ENCODE measurements around the gene SMOC2.

DNA sequence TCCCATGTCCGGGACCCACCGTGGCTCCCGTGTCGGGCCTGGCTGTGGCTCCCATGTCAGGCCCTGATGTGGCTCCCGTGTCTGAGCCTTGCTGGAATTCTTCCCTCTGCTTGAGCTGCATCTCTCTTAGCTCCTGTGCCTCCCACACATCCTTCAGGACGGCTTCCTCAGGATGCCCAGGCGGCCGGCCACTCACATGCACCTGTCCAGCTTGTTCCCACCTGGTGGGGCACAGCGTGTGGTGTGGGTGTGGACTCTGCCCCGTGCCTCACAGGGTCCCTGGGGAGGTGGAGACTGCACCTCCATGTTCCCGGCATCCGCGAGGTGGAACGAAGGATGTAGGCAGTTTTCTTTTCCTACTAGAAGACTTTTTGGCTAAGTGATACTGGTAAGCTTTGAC is 170.7 kb downstream of the SMOC2 start:
- TF ChIP-seq, protein P1, sequence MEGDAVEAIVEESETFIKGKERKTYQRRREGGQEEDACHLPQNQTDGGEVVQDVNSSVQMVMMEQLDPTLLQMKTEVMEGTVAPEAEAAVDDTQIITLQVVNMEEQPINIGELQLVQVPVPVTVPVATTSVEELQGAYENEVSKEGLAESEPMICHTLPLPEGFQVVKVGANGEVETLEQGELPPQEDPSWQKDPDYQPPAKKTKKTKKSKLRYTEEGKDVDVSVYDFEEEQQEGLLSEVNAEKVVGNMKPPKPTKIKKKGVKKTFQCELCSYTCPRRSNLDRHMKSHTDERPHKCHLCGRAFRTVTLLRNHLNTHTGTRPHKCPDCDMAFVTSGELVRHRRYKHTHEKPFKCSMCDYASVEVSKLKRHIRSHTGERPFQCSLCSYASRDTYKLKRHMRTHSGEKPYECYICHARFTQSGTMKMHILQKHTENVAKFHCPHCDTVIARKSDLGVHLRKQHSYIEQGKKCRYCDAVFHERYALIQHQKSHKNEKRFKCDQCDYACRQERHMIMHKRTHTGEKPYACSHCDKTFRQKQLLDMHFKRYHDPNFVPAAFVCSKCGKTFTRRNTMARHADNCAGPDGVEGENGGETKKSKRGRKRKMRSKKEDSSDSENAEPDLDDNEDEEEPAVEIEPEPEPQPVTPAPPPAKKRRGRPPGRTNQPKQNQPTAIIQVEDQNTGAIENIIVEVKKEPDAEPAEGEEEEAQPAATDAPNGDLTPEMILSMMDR (IDR thresholded peaks at IDR 0.05): no peak
- no peak for TF ChIP-seq POLR2A (IDR thresholded peaks at IDR 0.05)

Data from Peyer's patch (tissue), 4 donors.